Measurements from ENCODE around the gene TMIGD2.
"Not testable (repeated sequence)": the region's sequence is repeated elsewhere in the genome, so short reads cannot be mapped to it uniquely, and the experiment has no call there.

The TMIGD2 gene

DNA sequence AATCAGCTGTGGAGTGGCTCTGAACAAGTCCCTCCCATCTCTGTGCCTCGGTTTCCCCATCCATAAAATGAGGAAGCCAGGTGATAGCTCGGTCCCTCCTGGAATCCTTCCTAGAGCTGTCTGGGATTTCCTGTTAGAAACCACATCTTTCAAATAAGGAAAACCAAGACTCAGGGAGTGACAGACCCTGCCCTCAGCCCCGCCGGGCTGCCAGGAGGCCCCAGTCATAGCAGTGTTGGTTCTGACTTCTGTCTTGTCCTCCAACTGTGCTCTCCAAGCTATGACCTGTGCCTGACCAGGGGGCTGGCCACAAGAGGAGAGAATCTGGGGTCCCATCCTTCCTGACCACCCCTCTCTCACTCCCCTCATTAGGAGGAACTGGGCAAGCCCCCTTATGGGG, 24.2 kb downstream of the TMIGD2 start:
- H3K9me3 Mint-ChIP-seq: no peaks in the 10 kb centered on the region
- H3K4me1 Mint-ChIP-seq (ENCODE audit: low read depth): peaks cover 5% of the 10 kb centered on the region
- H3K4me3 Mint-ChIP-seq: no peak overlapping the region
- H3K27ac Mint-ChIP-seq: no peak overlapping the region
- no peaks in the 10 kb centered on the region for H3K36me3 Mint-ChIP-seq (ENCODE audit: low read depth)
- intact Hi-C loops (cut with micrococcal nuclease): no loop called here
- peaks cover 61% of the 10 kb centered on the region for H3K27me3 Mint-ChIP-seq

DNA sequence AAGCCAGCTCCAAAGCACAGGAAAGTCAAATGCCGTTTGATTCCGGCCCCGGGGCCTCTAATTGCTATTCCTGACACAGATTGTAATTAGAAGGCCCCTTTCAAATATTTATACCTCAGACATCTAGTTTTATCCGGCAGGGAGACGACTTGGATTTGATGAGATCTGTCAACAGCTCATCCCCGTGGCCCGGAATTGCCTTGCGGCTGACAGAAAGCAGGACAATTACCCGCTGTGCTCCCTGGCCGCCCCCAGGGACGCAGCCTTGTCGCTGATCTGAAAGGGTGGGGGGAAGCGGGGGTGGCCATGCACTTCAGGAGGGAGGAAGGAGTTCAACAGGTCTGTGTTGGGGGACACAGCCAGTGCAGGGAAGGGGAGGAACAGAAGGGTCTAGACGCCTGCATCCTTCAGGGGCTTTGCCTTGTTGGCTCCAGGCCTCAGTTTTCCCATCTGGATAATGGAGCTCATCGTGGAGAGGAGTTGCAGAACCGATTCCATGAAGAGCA, 24.9 kb downstream of the TMIGD2 start:
- Mint-ChIP-seq H3K27ac (no peak overlapping the region), H3K27me3 (peaks cover 54% of the 10 kb centered on the region), H3K9me3 (no peaks in the 10 kb centered on the region)

DNA sequence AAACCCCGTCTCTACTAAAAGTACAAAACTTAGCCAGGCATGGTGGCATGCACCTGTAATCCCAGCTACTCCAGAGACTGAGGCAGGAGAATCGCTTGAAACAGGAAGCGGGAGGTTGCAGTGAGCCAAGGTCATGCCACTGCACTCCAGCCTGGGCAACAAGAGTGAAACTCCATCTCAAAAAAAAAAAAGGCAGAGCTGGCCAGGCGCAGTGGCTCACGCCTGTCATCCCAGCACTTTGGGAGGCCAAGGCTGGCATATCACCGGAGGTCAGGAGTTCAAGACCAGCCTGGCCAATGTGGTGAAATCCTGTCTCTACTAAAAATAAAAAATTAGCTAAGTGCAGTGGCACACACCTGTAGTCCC, 27.9 kb downstream of the TMIGD2 start:
- H3K9me3 Mint-ChIP-seq; H3K27ac Mint-ChIP-seq; H3K4me3 Mint-ChIP-seq; intact Hi-C loops (cut with micrococcal nuclease); H3K4me1 Mint-ChIP-seq (ENCODE audit: low read depth): not testable (repeated sequence)
- peaks cover 28% of the 10 kb centered on the region for H3K27me3 Mint-ChIP-seq
- H3K36me3 Mint-ChIP-seq (ENCODE audit: low read depth): peaks cover 26% of the 10 kb centered on the region

More for the DNA sequence above, 24.9 kb downstream of the TMIGD2 start:
- H3K36me3 Mint-ChIP-seq (ENCODE audit: low read depth): no peaks in the 10 kb centered on the region
- intact Hi-C loops (cut with micrococcal nuclease): no loop called here
- peaks cover 5% of the 10 kb centered on the region for H3K4me1 Mint-ChIP-seq (ENCODE audit: low read depth)
- H3K4me3 Mint-ChIP-seq: no peak overlapping the region

DNA sequence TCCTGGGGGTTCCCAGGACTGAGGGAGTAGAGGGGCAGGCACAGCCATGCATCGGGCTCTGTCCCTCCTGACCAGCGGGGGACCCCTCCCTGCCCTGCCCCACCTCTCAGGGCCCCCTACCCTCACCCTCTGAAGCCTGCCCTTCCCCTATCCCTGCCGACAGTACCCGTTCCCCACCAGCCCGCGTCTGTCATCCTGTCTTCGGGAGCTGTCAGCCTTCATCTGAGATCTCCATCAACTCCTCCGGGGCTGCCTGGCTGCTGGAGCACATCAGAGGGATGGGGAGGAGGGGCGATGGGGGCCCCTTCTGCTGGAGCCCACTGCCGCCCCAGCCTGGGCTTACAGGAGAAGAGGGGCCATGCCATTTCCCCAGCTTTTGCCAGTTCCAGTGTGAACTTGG, 29.3 kb downstream of the TMIGD2 start:
- Mint-ChIP-seq H3K4me1 (ENCODE audit: low read depth) (no peaks in the 10 kb centered on the region), H3K4me3 (no peak overlapping the region), H3K27ac (no peak overlapping the region), H3K27me3 (peaks cover 18% of the 10 kb centered on the region), H3K9me3 (no peaks in the 10 kb centered on the region), H3K36me3 (ENCODE audit: low read depth) (peaks cover 40% of the 10 kb centered on the region)
- intact Hi-C loops (cut with micrococcal nuclease): no loop called here

DNA sequence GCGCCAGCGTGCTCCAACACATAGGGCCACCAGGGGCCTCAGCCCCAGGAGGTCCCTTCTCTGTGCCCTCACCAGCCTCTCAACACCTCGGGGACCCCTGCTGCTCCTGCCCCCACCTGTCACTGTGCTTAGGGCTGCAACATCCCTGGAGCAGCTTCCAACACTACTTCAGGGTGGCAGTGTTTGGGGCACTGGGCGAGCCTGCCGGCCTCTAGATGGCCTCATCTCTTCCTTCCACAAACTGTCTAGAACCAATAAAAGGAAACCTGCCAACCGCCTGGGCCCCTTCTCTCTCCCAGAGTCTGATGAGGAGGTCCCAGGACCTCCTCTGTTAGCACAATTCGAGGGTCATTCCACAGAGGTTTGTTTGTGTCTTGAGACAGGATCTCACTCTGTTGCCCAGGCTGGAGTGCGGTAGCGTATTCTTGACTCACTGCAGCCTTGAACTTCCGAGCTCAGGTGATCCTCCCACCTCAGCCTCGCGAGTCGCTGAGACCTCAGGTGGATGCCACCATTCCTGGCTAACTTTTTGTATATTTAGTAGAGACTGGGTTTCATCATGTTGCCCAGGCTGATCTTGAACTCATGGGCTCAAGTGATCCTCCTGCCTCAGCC, 33.3 kb downstream of the TMIGD2 start:
- intact Hi-C loops (cut with micrococcal nuclease): no loop called here
- H3K4me1 Mint-ChIP-seq (ENCODE audit: low read depth): peaks cover 28% of the 10 kb centered on the region
- peaks cover 79% of the 10 kb centered on the region for H3K36me3 Mint-ChIP-seq (ENCODE audit: low read depth)
- H3K27me3 Mint-ChIP-seq: no peaks in the 10 kb centered on the region
- H3K9me3 Mint-ChIP-seq: no peaks in the 10 kb centered on the region
- no peak overlapping the region for H3K4me3 Mint-ChIP-seq
- peak overlapping the region; percentile 11 for H3K27ac Mint-ChIP-seq

DNA sequence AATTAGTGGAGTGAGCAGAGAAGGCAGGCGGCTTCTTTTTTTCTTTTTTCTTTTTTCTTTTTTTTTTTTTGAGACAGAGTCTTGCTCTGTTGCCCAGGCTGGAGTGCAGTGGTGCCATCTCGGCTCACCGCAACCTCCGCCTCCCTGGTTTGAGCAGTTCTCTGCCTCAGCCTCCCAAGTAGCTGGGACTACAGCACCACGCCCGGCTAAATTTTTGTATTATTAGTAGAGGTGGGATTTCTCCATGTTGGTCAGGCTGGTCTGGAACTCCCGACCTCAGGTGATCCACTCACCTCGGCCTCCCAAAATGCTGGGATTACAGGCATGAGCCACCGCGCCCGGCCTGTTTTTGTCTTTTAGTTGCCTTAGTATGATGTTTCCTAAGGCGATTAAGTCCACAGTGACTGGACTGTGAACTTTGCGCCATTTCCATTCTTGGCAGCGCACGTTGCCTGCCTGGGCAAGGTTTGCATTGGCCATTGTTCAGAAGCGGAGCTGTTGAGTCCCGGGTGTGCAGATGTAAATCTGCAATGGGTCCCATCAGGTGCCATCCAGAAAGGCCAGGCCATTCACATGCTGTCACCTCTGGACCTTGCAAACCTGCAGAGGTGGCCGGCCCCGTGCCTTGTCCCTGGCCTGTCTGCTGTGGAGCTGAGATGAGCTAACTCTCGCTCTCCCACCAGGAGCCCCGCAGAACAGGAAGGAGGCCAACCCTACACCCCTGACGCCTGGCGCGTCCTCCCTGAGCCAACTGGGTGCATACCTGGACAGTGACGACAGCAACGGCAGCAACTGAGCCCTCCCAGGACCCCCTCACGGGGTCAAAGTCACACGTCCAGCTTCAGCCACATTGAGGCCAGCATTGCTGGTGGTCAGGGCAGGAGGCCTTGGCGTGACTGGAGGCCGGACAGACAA, 34.0 kb downstream of the TMIGD2 start:
- intact Hi-C loops (cut with micrococcal nuclease): loop anchor here (1.0 kb wide), 1 partner anchor 84 kb away; no protein-coding TSS in a partner anchor
- H3K4me3 Mint-ChIP-seq: no peak overlapping the region
- H3K4me1 Mint-ChIP-seq (ENCODE audit: low read depth): peaks cover 32% of the 10 kb centered on the region
- H3K27me3 Mint-ChIP-seq: no peaks in the 10 kb centered on the region
- peaks cover 87% of the 10 kb centered on the region for H3K36me3 Mint-ChIP-seq (ENCODE audit: low read depth)
- H3K9me3 Mint-ChIP-seq: no peaks in the 10 kb centered on the region
- peak overlapping the region; percentile 11 for H3K27ac Mint-ChIP-seq

DNA sequence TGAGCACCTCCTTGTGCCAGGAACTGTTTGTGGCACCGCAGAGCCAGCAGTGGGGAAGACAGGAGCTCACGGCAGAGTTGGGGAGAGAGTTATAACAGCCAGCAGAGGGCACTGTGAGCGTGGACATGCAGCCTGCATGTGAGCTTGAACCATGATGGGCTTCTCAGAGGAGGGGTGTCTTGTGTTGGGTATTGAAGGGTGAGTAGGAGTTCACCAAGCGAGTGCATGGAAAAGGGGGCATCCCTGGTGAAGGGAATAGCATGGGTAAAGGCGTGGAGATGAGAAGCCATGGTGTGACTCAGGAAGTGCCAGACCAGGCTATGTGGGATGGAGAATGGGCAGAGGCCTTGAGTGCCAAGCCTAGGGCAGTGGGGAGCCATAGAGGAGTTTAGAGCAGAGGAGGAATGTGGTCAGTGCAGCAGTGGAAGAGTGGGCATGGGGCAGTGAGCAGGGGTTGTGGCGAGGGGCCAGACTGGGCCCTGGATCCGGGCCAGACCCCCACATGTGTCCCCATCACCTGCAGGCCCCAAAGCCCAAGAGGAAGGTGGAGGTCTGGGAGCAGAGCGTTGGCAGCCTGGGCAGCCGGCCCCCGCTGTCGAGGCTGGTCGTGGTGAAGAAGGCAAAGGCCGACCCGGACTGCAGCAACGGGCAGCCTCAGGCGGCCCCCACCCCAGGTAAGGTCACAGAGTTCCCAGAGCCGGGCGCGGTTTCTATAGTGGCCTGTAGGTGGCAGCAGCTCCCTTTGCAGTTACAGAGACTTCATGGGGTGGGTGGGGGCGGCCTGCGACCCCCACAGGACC, 34.9 kb downstream of the TMIGD2 start:
- no peak overlapping the region for H3K4me3 Mint-ChIP-seq
- peaks cover 32% of the 10 kb centered on the region for H3K4me1 Mint-ChIP-seq (ENCODE audit: low read depth)
- H3K27me3 Mint-ChIP-seq: no peaks in the 10 kb centered on the region
- intact Hi-C loops (cut with micrococcal nuclease): loop anchor here (1.0 kb wide), 1 partner anchor 85 kb away; no protein-coding TSS in a partner anchor
- H3K9me3 Mint-ChIP-seq: no peaks in the 10 kb centered on the region
- H3K36me3 Mint-ChIP-seq (ENCODE audit: low read depth): peaks cover 95% of the 10 kb centered on the region
- peak overlapping the region; percentile 7 for H3K27ac Mint-ChIP-seq

DNA sequence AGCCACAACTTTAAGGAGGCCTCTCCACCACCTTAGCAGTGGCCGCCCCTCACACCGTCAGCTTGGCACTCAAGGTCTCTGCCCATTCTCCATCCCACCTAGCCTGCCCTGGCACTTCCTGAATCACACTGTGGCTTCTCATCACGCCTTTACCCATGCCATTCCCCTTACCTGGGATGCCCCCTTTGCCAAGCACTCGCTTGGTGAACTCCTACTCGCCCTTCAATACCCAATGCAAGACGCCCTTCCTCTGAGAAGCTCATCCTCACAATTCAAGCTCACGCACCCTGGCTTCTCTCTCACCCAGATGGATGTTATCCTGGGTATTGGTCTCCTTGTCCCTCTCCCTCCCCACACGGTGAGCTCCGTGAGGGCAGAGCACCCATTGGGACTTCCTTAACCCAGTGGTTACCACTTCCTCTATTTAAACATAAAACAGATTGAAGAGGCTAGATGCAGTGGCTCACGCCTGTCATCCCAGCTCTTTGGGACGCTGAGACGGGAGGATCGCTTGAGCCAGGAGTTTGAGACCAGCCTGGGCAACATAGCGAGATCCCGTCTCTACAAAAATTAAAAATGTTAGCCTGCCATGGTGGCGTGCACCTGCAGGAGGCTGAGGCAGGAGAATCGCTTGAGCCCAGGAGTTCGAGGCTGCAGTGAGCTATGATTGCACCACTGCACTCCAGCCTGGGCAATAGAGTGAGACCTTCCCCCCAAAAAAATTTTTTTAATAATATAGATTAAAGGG, 35.8 kb downstream of the TMIGD2 start:
- H3K4me3 Mint-ChIP-seq: no peak overlapping the region
- no peaks in the 10 kb centered on the region for H3K27me3 Mint-ChIP-seq
- H3K9me3 Mint-ChIP-seq: no peaks in the 10 kb centered on the region
- intact Hi-C loops (cut with micrococcal nuclease): no loop called here
- H3K4me1 Mint-ChIP-seq (ENCODE audit: low read depth): peaks cover 32% of the 10 kb centered on the region
- H3K27ac Mint-ChIP-seq: peak overlapping the region; percentile 47
- H3K36me3 Mint-ChIP-seq (ENCODE audit: low read depth): peaks cover 98% of the 10 kb centered on the region

DNA sequence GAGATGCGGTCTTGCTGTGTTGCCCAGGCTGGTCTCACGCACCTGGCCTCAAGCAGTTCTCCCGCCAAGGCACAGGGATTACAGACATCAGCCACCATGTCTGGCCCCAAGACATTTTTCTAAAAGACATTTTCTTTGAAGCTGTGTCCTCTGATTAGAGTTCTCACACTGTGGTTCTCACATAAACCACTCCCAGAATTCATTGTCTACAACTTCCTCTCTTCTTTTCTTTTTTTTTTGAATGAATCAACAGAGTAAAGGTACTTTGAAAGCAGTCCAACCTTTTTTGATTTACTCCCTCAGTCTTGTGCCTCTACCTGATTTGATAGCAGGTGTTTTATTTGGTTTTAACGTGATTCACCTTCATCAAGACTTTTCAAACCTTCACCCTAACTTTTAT, 37.4 kb downstream of the TMIGD2 start:
- Mint-ChIP-seq H3K27me3 (no peaks in the 10 kb centered on the region), H3K9me3 (no peaks in the 10 kb centered on the region), H3K27ac (no peak overlapping the region), H3K4me1 (ENCODE audit: low read depth) (peaks cover 44% of the 10 kb centered on the region), H3K36me3 (ENCODE audit: low read depth) (peaks cover 98% of the 10 kb centered on the region), H3K4me3 (no peak overlapping the region)
- intact Hi-C loops (cut with micrococcal nuclease): no loop called here

DNA sequence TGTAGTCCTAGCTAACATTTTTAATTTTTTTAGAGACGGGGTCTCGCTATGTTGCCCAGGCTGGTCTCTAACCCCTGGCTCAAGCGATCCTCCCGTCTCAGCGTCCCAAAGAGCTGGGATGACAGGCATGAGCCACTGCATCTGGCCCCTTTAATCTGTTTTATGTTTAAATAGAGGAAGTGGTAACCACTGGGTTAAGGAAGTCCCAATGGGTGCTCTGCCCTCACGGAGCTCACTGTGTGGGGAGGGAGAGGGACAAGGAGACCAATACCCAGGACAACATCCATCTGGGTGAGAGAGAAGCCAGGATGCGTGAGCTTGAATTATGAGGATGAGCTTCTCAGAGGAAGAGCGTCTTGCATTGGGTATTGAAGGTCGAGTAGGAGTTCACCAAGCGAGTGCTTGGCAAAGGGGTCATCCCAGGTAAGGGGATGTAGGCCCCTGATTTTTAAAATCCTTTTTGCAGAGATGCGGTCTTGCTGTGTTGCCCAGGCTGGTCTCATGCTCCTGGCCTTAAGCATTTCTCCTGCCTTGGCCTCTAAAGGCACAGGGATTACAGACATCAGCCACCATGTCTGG, 41.5 kb downstream of the TMIGD2 start:
- Mint-ChIP-seq H3K9me3 (no peaks in the 10 kb centered on the region), H3K4me1 (ENCODE audit: low read depth) (peaks cover 30% of the 10 kb centered on the region), H3K27me3 (no peaks in the 10 kb centered on the region), H3K27ac (peak overlapping the region; percentile 51), H3K4me3 (no peak overlapping the region), H3K36me3 (ENCODE audit: low read depth) (peaks cover 97% of the 10 kb centered on the region)
- intact Hi-C loops (cut with micrococcal nuclease): no loop called here

DNA sequence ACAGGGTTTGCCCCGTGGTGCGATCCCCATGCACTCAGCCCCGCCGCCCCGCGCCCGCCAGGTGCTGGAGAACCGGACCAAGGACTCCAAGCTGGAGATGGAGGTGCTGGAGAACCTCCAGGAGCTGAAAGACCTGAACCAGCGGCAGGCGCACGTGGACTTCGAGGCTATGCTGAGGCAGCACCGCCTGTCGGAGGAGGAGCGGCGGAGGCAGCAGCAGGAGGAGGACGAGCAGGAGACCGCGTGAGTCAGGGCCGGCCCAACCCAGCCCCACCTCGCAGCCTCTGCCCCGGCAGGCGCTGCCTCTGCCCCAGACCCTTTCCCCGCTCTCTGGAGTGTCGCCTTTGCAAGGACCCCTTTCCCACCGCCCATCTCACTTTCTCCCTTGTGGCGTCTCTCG, 44.0 kb downstream of the TMIGD2 start:
- Mint-ChIP-seq H3K27ac (no peak overlapping the region), H3K27me3 (no peaks in the 10 kb centered on the region), H3K4me1 (ENCODE audit: low read depth) (peaks cover 16% of the 10 kb centered on the region), H3K36me3 (ENCODE audit: low read depth) (peaks cover 97% of the 10 kb centered on the region), H3K4me3 (no peak overlapping the region), H3K9me3 (no peaks in the 10 kb centered on the region)
- intact Hi-C loops (cut with micrococcal nuclease): no loop called here

DNA sequence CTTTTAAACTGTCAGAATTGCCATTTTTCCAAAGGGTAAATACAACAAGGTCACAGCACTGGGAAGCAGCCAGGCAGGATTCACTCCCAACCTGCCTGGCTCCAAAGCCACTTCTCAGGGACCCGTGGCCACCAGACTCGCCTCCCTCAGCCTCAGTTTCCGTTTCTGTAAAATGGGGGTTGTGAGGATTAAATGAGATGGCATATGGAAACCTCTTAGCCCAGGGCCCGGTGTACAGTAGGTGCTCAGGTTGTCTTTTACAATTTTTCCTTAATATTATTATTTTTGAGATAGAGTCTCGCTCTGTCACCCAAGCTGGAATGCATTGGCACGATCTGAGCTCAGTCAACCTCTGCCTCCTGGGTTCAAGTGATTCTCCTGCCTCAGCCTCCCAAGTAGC, 45.2 kb downstream of the TMIGD2 start:
- Mint-ChIP-seq H3K27ac (no peak overlapping the region), H3K36me3 (ENCODE audit: low read depth) (peaks cover 97% of the 10 kb centered on the region)

DNA sequence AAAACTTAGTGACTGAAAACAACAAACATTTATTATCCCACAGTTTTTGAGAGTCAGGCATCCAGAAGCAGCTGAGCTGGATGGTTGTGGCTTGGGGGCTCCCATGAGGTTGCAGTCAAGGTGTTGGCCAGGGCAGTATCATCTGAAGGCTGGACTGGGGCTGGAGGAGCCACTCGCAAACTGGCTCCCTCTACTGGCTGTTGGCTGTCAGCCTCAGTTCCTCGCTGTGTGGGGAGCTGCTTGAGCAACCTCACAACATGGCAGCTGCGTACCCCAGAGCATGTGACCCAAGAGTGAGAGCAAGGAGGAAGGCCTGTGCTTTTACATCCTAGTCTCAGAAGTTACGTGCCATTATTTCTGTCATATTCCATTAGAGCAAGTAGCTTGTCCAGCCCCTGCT, 45.6 kb downstream of the TMIGD2 start:
- no peaks in the 10 kb centered on the region for H3K27me3 Mint-ChIP-seq
- H3K4me1 Mint-ChIP-seq (ENCODE audit: low read depth): peaks cover 16% of the 10 kb centered on the region
- no peaks in the 10 kb centered on the region for H3K9me3 Mint-ChIP-seq
- no peak overlapping the region for H3K27ac Mint-ChIP-seq
- H3K36me3 Mint-ChIP-seq (ENCODE audit: low read depth): peaks cover 97% of the 10 kb centered on the region
- intact Hi-C loops (cut with micrococcal nuclease): no loop called here
- no peak overlapping the region for H3K4me3 Mint-ChIP-seq

More for the DNA sequence above, 45.2 kb downstream of the TMIGD2 start:
- Mint-ChIP-seq H3K9me3 (no peaks in the 10 kb centered on the region), H3K27me3 (no peaks in the 10 kb centered on the region), H3K4me3 (no peak overlapping the region), H3K4me1 (ENCODE audit: low read depth) (peaks cover 16% of the 10 kb centered on the region)
- intact Hi-C loops (cut with micrococcal nuclease): no loop called here
